ENCODE results near the gene SLC16A9.
"Not testable (repeated sequence)": the region's sequence is repeated elsewhere in the genome, so short reads cannot be mapped to it uniquely, and the experiment has no call there.

The SLC16A9 gene

GRCh38 chr10:59709395-59710125 is at the start of gene SLC16A9:
Gene SLC16A9, minus strand, starts transcription at chr10:59709850. Its CDS starts 25,559 bp downstream, at chr10:59684291.
- DNase-seq, result peak; percentile 23

GRCh38 chr10:59757966-59758365 is 48.3 kb upstream of the SLC16A9 start:
- DNase-seq, result no peak

- DNase-seq, result no peak
Measured at GRCh38 chr10:59754951-59755350, 45.3 kb upstream of the SLC16A9 start.

GRCh38 chr10:59753267-59753666 is 43.6 kb upstream of the SLC16A9 start, which contains the start of gene MRLN:
Gene MRLN, minus strand, starts transcription at chr10:59753455.
- no peak for DNase-seq

GRCh38 chr10:59752278-59752940 is 42.8 kb upstream of the SLC16A9 start:
- no peak for DNase-seq

GRCh38 chr10:59750155-59750945 is 40.7 kb upstream of the SLC16A9 start:
- DNase-seq, result no peak

GRCh38 chr10:59748834-59749233 is 39.2 kb upstream of the SLC16A9 start:
- DNase-seq, result no peak

- no peak for DNase-seq
Measured at GRCh38 chr10:59745163-59745650, 35.6 kb upstream of the SLC16A9 start.

GRCh38 chr10:59744762-59745161 is 35.1 kb upstream of the SLC16A9 start:
- DNase-seq, result not testable (repeated sequence)

GRCh38 chr10:59744156-59744555 is 34.5 kb upstream of the SLC16A9 start:
- DNase-seq, result not testable (repeated sequence)

GRCh38 chr10:59741583-59741982 is 31.9 kb upstream of the SLC16A9 start:
- DNase-seq, result no peak

- DNase-seq, result no peak
Measured at GRCh38 chr10:59741048-59741447, 31.4 kb upstream of the SLC16A9 start.

- DNase-seq, result no peak
Measured at GRCh38 chr10:59736749-59737148, 27.1 kb upstream of the SLC16A9 start.

- DNase-seq, result no peak
Measured at GRCh38 chr10:59735296-59735695, 25.6 kb upstream of the SLC16A9 start.

GRCh38 chr10:59734014-59734462 is 24.4 kb upstream of the SLC16A9 start:
- DNase-seq, result no peak

- not testable (repeated sequence) for DNase-seq
Measured at GRCh38 chr10:59733321-59734013, 23.8 kb upstream of the SLC16A9 start.

GRCh38 chr10:59732849-59733248 is 23.2 kb upstream of the SLC16A9 start:
- not testable (repeated sequence) for DNase-seq

GRCh38 chr10:59729167-59729566 is 19.5 kb upstream of the SLC16A9 start:
- DNase-seq, result not testable (repeated sequence)

- DNase-seq, result no peak
Measured at GRCh38 chr10:59724098-59724938, 14.7 kb upstream of the SLC16A9 start.

- DNase-seq, result no peak
Measured at GRCh38 chr10:59720377-59720776, 10.7 kb upstream of the SLC16A9 start.

- DNase-seq, result no peak
Measured at GRCh38 chr10:59719374-59719773, 9.7 kb upstream of the SLC16A9 start.

- DNase-seq, result no peak
Measured at GRCh38 chr10:59718257-59718656, 8.6 kb upstream of the SLC16A9 start.
